Astrocyte of the cerebellum (primary cell): ENCODE measurements around the gene FOXP2.
A peak's percentile ranks its signal among the peaks of the same experiment; 100 is the strongest.

Experiments used
- DNase-seq: peaks from one replicate; pipeline ENCODE4 v3.0.0-alpha.2; 2011; ENCODE audit warnings: low read depth
- H3K4me3 ChIP-seq: 2 replicates; pipeline ENCODE4 v1.5.1; 2011; ENCODE audit warnings: mild to moderate bottlenecking, low read depth, low read length, moderate library complexity
- CTCF ChIP-seq: IDR thresholded peaks from 2 replicates; pipeline ENCODE4 v1.5.1; 2012; ENCODE audit warnings: low read length, low read depth, moderate library complexity, mild to moderate bottlenecking; ENCODE audit errors: missing control alignments
- in situ Hi-C: cut with HindIII; loops from 2 replicates; pipeline ENCODE4 v1.10.0; 2017; ENCODE audit warnings: low sequenced_read_pairs

The FOXP2 gene

GRCh38 chr7:114660126-114660486 is 245.5 kb downstream of the FOXP2 start:
- no peak for DNase-seq
- in situ Hi-C loops: no loop called here
- no peak overlapping the region for H3K4me3 ChIP-seq
- TF ChIP-seq CTCF: no peak

DNA sequence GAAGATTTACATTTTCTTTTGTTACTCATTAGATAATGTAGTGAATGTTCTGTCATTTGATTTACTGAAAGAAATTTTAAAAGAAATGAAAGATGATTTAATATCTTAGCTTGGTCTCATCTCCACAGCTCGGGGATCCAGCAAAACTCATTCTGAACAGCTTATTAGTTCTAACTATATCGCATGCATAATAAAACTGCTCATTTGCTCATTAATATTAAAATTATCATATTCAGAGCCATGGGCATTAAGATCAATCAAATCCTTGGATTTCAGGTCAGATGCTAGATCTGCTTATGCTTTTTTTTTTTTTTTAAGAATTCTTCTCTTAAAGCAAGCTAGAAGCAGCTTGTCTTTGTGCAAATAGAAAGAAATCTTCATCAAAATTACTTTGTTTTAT is 246.1 kb downstream of the FOXP2 start:
- no peak for DNase-seq
- in situ Hi-C loops: no loop called here
- no peak overlapping the region for H3K4me3 ChIP-seq
- no peak for TF ChIP-seq CTCF

DNA sequence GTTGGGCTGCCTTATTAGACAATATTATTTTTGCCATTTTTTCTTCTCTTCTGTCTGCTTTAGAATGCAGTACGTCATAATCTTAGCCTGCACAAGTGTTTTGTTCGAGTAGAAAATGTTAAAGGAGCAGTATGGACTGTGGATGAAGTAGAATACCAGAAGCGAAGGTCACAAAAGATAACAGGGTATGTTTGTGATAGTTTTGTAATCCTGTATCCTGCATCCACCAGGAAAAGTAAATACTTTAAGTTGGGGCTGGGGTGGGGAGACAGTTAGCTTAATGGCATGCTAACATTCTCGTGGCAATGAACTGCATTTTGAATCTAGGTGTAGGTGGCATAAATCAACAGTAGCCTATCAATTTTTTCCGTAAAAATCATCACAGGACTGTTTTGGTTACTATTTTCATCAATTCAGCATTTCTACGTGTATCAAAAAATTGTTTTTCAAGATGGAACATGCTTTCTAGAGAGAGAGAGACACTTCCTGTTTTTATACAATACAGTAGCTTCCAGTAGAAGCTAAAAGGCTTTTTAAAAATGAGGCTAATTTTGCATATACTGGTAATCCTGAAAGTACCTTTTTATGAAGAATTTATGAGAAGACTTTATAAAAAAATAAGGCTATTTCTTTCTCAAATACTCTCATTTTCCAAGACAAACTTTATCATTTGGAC is 247.5 kb downstream of the FOXP2 start:
- TF ChIP-seq CTCF: no peak
- DNase-seq: no peak
- in situ Hi-C loops: no loop called here
- no peak overlapping the region for H3K4me3 ChIP-seq

- TF ChIP-seq CTCF: peak; percentile 46
- in situ Hi-C loops: no loop called here
- DNase-seq: peak; percentile 29
- H3K4me3 ChIP-seq: no peak overlapping the region
Observed at GRCh38 chr7:114663502-114663901, 248.9 kb downstream of the FOXP2 start.

DNA sequence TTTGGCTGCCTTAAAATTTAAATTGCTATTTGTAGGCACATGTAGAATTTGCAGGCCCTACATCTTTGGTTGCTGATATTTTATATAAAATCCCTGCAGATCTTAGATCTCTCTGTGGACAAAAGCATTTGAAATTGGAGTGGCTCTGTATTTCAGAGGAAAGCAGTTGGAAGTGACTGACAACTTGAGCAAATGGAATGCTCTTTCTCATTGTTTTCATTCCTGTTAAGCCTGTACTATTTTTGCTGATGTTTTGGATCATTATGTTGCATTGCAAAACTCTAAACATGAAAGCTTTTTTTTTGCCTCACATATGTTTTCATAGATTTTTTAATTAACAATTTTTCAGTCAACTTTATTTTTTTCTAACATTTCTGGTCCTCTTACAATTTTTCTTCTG is 256.1 kb downstream of the FOXP2 start:
- TF ChIP-seq CTCF: no peak

DNA sequence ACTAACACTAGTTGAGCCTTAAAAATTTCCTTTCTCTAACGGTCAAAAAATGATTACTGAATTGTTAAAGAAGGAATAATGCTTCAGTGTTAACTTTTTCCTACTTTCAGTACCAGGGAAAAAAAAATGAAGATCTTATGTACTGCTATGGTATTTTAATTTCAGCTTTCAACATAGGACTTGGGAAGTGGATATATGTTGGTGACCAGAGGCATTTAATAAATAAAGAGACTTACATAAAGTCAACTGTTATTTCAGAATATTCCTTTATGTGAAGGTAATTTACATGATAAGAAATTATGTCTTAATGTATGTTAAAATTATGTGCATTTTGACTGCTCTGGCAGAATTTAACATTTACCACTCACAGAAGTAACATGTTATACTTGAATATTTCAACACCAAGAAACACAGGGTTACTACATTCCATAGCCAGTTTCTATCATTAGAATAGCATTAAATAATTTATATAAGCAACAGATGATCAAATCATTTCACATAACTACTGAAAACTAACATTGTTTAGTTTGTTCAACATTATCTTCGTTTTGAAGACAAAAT is 257.0 kb downstream of the FOXP2 start:
- H3K4me3 ChIP-seq: no peak overlapping the region
- TF ChIP-seq CTCF: no peak
- no peak for DNase-seq
- in situ Hi-C loops: no loop called here

More for the DNA sequence above, 256.1 kb downstream of the FOXP2 start:
- no peak overlapping the region for H3K4me3 ChIP-seq
- no peak for DNase-seq
- in situ Hi-C loops: no loop called here
